Stimulated activated naive B cell treated with anti-CD40 and anti-IgM and Interleukin-4, amounts not matched to agents 10 μg/mL and 1 μg/mL and 100 μg/mL, for 72 hours (primary cell): ENCODE data around the gene STRADB.
"Not testable (repeated sequence)": the region's sequence is repeated elsewhere in the genome, so short reads cannot be mapped to it uniquely, and the experiment has no call there.

Experiments
- ATAC-seq, 2 donors: fragments of 150-1000 bp; cut with Tn5 transposase; replicated peaks; 2 replicates each; pipeline ENCODE4 v1.10.0; 2021; ENCODE audit warnings: moderate library complexity in 1 of 2
- DNase-seq: peaks from one replicate; pipeline ENCODE4 v3.0.0; 2021
- H3K27ac Mint-ChIP-seq: one replicate; pipeline ENCODE4 v1.8.0; 2022; ENCODE audit warnings: mild to moderate bottlenecking, mixed read lengths
- H3K27me3 Mint-ChIP-seq, 2 donors: one replicate each; pipeline ENCODE4 v1.8.0; 2022; ENCODE audit warnings: mixed read lengths in 2 of 2
- H3K36me3 Mint-ChIP-seq, 2 donors: one replicate each; pipeline ENCODE4 v1.8.0; 2022; ENCODE audit warnings: mixed read lengths in 2 of 2, mild to moderate bottlenecking in 1 of 2
- H3K4me1 Mint-ChIP-seq, 2 donors: one replicate each; pipeline ENCODE4 v1.8.0; 2022; ENCODE audit warnings: mixed read lengths in 2 of 2, mild to moderate bottlenecking in 1 of 2
- H3K4me3 Mint-ChIP-seq, 2 donors: one replicate each; pipeline ENCODE4 v1.8.0; 2022; ENCODE audit warnings: mild to moderate bottlenecking in 2 of 2, mixed read lengths in 2 of 2, moderate library complexity in 1 of 2
- H3K9me3 Mint-ChIP-seq, 2 donors: one replicate each; pipeline ENCODE4 v1.8.0; 2022; ENCODE audit warnings: mixed read lengths in 2 of 2, mild to moderate bottlenecking in 1 of 2

STRADB gene

GRCh38 chr2:201415149-201415548 is 36.4 kb upstream of the STRADB start:
- DNase-seq, result no peak
- peaks cover 0 to 4% of the 10 kb centered on the region in 2 donors for H3K9me3 Mint-ChIP-seq
- no peak overlapping the region for H3K4me3 Mint-ChIP-seq
- H3K36me3 Mint-ChIP-seq, result peaks cover 20 to 42% of the 10 kb centered on the region in 2 donors
- ATAC-seq, result no peak
- peaks cover 16 to 22% of the 10 kb centered on the region in 2 donors for H3K4me1 Mint-ChIP-seq
- H3K27me3 Mint-ChIP-seq, result no peaks in the 10 kb centered on the region
- H3K27ac Mint-ChIP-seq, result no peak overlapping the region

- H3K4me3 Mint-ChIP-seq, result no peak overlapping the region
- ATAC-seq, result no peak
- H3K27me3 Mint-ChIP-seq, result no peaks in the 10 kb centered on the region
- peaks cover 10 to 32% of the 10 kb centered on the region in 2 donors for H3K36me3 Mint-ChIP-seq
- no peak for DNase-seq
- H3K27ac Mint-ChIP-seq, result no peak overlapping the region
- peaks cover 21 to 52% of the 10 kb centered on the region in 2 donors for H3K4me1 Mint-ChIP-seq
- no peaks in the 10 kb centered on the region for H3K9me3 Mint-ChIP-seq
Measured at GRCh38 chr2:201419057-201419635, 32.4 kb upstream of the STRADB start.

- Mint-ChIP-seq H3K27me3 (no peaks in the 10 kb centered on the region), H3K36me3 (peaks cover 10 to 32% of the 10 kb centered on the region in 2 donors), H3K9me3 (no peaks in the 10 kb centered on the region), H3K27ac (peak overlapping the region; percentile 28), H3K4me3 (no peak overlapping the region), H3K4me1 (peaks cover 21 to 54% of the 10 kb centered on the region in 2 donors)
- DNase-seq, result no peak
- ATAC-seq, result no peak
Measured at GRCh38 chr2:201419986-201420385, 31.6 kb upstream of the STRADB start.

- Mint-ChIP-seq H3K4me3 (no peak overlapping the region), H3K9me3 (no peaks in the 10 kb centered on the region), H3K27ac (peak overlapping the region; percentile 72), H3K4me1 (peaks cover 21 to 58% of the 10 kb centered on the region in 2 donors), H3K36me3 (peaks cover 10 to 32% of the 10 kb centered on the region in 2 donors), H3K27me3 (no peaks in the 10 kb centered on the region)
- ATAC-seq, result peak in 1 of 2 donors; percentile 69
- no peak for DNase-seq
Measured at GRCh38 chr2:201420442-201421113, 31.0 kb upstream of the STRADB start.

GRCh38 chr2:201425952-201426351 is 25.6 kb upstream of the STRADB start:
- no peak for ATAC-seq

GRCh38 chr2:201428366-201428765 is 23.2 kb upstream of the STRADB start:
- not testable (repeated sequence) for H3K9me3 Mint-ChIP-seq, ATAC-seq, DNase-seq, H3K27me3 Mint-ChIP-seq, H3K27ac Mint-ChIP-seq, H3K4me3 Mint-ChIP-seq
- peaks cover 7 to 37% of the 10 kb centered on the region in 2 donors for H3K4me1 Mint-ChIP-seq
- peaks cover 22 to 29% of the 10 kb centered on the region in 2 donors for H3K36me3 Mint-ChIP-seq

More at GRCh38 chr2:201425952-201426351, 25.6 kb upstream of the STRADB start:
- H3K36me3 Mint-ChIP-seq, result peaks cover 16 to 26% of the 10 kb centered on the region in 2 donors
- DNase-seq, result no peak
- no peak overlapping the region for H3K27ac Mint-ChIP-seq
- peaks cover 11 to 42% of the 10 kb centered on the region in 2 donors for H3K4me1 Mint-ChIP-seq
- no peaks in the 10 kb centered on the region for H3K27me3 Mint-ChIP-seq
- no peak overlapping the region for H3K4me3 Mint-ChIP-seq
- peaks cover 0 to 5% of the 10 kb centered on the region in 2 donors for H3K9me3 Mint-ChIP-seq

- DNase-seq, H3K27me3 Mint-ChIP-seq, ATAC-seq, H3K27ac Mint-ChIP-seq, H3K9me3 Mint-ChIP-seq, H3K4me3 Mint-ChIP-seq: not testable (repeated sequence)
- H3K4me1 Mint-ChIP-seq, result peaks cover 4 to 40% of the 10 kb centered on the region in 2 donors
- peaks cover 24 to 32% of the 10 kb centered on the region in 2 donors for H3K36me3 Mint-ChIP-seq
Measured at GRCh38 chr2:201429835-201430234, 21.7 kb upstream of the STRADB start.

- not testable (repeated sequence) for H3K4me3 Mint-ChIP-seq, ATAC-seq, H3K9me3 Mint-ChIP-seq, H3K27me3 Mint-ChIP-seq, DNase-seq
- peak overlapping the region; percentile 56 for H3K27ac Mint-ChIP-seq
- peaks cover 24 to 32% of the 10 kb centered on the region in 2 donors for H3K36me3 Mint-ChIP-seq
- H3K4me1 Mint-ChIP-seq, result peaks cover 4 to 38% of the 10 kb centered on the region in 2 donors
Measured at GRCh38 chr2:201430322-201430721, 21.2 kb upstream of the STRADB start.

- Mint-ChIP-seq H3K4me1 (peaks cover 4 to 33% of the 10 kb centered on the region in 2 donors), H3K27ac (no peak overlapping the region), H3K4me3 (no peak overlapping the region), H3K27me3 (no peaks in the 10 kb centered on the region), H3K36me3 (peaks cover 24 to 32% of the 10 kb centered on the region in 2 donors), H3K9me3 (peaks cover 0 to 5% of the 10 kb centered on the region in 2 donors)
- no peak for ATAC-seq
- DNase-seq, result no peak
Measured at GRCh38 chr2:201430839-201431238, 20.7 kb upstream of the STRADB start.

GRCh38 chr2:201432038-201432620 is 19.4 kb upstream of the STRADB start:
- Mint-ChIP-seq H3K4me3 (no peak overlapping the region), H3K36me3 (peaks cover 24 to 32% of the 10 kb centered on the region in 2 donors), H3K9me3 (peaks cover 0 to 5% of the 10 kb centered on the region in 2 donors), H3K4me1 (peaks cover 5 to 36% of the 10 kb centered on the region in 2 donors), H3K27me3 (no peaks in the 10 kb centered on the region), H3K27ac (no peak overlapping the region)
- ATAC-seq (peak; percentile 73), DNase-seq (no peak)

- H3K36me3 Mint-ChIP-seq, result peaks cover 28 to 36% of the 10 kb centered on the region in 2 donors
- no peak overlapping the region for H3K27ac Mint-ChIP-seq
Measured at GRCh38 chr2:201432621-201433393, 18.7 kb upstream of the STRADB start.

GRCh38 chr2:201433394-201433995 is 18.0 kb upstream of the STRADB start:
- Mint-ChIP-seq H3K9me3 (peaks cover 0 to 2% of the 10 kb centered on the region in 2 donors), H3K27ac (no peak overlapping the region), H3K4me3 (no peak overlapping the region), H3K4me1 (peaks cover 13 to 49% of the 10 kb centered on the region in 2 donors), H3K27me3 (no peaks in the 10 kb centered on the region), H3K36me3 (peaks cover 28 to 33% of the 10 kb centered on the region in 2 donors)
- DNase-seq (no peak), ATAC-seq (no peak)

More at GRCh38 chr2:201432621-201433393, 18.7 kb upstream of the STRADB start:
- Mint-ChIP-seq H3K9me3 (peaks cover 0 to 5% of the 10 kb centered on the region in 2 donors), H3K4me1 (peaks cover 10 to 42% of the 10 kb centered on the region in 2 donors), H3K4me3 (no peak overlapping the region), H3K27me3 (no peaks in the 10 kb centered on the region)
- DNase-seq (no peak), ATAC-seq (no peak)

GRCh38 chr2:201436141-201436540 is 15.4 kb upstream of the STRADB start:
- H3K27ac Mint-ChIP-seq, result peak overlapping the region; percentile 51
- peaks cover 21 to 57% of the 10 kb centered on the region in 2 donors for H3K4me1 Mint-ChIP-seq
- H3K4me3 Mint-ChIP-seq, result no peak overlapping the region

More at GRCh38 chr2:201436141-201436540, 15.4 kb upstream of the STRADB start:
- DNase-seq (no peak), ATAC-seq (no peak)
- Mint-ChIP-seq H3K9me3 (no peaks in the 10 kb centered on the region), H3K36me3 (peaks cover 14 to 24% of the 10 kb centered on the region in 2 donors), H3K27me3 (no peaks in the 10 kb centered on the region)
